COLO668 (cell line): ENCODE results near the gene PSTPIP2.
"Not testable (repeated sequence)": the region's sequence is repeated elsewhere in the genome, so short reads cannot be mapped to it uniquely, and the experiment has no call there.

Experiments used
- DNase-seq: peaks from one replicate; lab custom pipeline; 2025; ENCODE audit not compliant: unreplicated experiment; lab: John Stamatoyannopoulos, UW

PSTPIP2 gene

DNA sequence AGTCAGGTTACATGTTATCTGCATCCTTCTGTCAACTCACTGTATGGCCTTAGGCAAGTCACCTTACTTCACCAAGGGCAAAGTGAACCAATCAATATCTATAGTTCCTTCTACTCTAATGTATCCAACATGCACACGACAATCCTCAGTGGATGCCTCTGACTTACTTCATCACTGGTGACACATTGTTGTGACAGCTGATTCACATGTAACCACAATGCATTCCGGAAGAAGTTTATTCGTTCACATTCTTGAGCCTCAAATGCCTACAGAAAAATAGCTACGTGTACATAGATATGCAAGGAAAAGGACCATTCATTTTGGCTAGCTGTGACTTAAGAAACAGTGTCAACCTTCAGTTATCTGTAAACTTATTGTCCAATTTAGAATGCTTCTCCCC, 78.6 kb downstream of the PSTPIP2 start:
- no peak for DNase-seq

DNA sequence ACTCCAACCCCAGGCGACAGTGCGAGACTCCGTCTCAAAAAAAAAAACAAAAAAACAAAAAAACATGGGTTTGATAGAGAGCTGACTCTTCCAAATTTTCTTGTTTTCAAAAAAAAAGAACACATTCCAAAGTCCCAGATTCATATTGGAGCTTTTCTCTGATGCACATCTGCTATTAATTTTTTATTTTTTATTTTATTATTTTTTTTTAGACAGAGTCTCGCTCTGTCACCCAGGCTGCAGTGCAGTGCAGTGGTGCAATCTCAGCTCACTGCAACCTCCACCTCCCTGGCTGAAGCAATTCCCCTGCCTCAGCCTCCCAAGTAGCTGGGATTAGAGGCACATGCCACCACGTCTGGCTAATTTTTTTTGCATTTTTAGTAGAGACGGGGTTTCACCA, 79.5 kb downstream of the PSTPIP2 start:
- not testable (repeated sequence) for DNase-seq

DNA sequence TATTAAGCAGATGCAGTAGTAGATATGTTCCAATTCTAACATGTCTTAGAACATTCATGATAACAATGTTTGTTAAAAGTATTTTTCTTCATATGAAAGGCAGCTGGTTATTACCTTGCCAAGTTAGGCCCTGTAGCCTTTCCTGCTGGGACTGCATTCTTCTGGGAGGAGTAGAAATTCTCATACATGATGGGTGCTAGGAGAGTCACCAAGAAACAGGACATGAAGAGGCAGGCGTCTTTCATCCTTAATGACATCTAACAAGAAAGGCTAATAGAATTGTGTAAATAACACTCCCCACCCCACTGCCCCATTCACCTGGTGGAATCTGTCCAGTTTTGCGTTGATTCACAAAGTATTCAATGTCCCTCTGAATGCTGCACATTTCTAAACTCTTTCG, 80.3 kb downstream of the PSTPIP2 start:
- DNase-seq, result no peak

DNA sequence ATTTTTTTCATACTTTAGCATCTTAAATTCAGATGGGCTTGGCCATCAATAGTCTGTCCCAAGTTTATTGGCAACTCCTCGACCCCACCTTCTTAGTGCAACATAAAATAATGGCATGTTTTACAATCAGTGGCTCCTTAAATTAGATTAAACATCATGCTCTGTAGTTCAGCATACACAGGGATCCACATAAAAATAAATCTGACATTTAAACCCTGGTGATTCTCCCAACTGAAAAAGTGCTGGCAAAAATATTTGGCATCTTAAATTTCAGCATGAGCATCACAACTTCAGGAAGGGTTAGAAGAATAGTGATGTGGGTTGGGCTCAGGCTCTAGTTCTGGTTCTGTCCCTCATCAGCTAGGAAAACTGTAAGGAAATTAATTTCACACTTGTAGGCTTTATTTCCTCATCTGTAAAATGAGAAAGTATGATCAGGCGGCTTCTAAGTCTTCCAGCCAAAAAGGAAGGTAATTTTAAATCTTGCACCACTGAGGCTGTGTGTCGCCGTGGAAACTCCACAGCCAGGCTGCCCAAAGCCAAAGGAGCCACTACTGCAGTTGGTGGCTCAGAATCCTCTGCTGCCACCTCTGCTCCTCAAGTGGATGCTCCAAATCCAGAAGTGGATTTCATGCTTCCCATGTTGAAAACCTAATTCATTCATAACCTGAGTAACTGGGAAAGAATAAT, 87.4 kb downstream of the PSTPIP2 start:
- DNase-seq, result no peak

DNA sequence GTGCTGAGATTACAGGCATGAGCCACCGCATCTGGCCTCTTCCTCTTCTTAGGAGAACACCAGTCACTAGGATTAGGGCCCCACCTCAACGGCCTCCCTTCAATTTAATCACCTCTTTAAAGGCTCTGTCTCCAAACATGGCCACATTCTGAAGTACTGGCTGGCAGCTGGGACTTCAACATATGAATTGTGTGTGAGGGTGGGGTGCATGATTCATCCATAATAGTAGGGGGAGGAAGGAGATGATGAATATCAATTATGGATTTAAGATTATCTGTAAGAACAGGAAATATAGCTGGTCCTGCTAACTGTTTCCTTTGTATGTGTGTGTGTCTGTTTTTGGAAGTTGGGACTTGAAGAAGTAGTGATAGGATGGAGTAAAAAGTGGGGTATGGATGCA, 90.2 kb downstream of the PSTPIP2 start:
- no peak for DNase-seq

DNA sequence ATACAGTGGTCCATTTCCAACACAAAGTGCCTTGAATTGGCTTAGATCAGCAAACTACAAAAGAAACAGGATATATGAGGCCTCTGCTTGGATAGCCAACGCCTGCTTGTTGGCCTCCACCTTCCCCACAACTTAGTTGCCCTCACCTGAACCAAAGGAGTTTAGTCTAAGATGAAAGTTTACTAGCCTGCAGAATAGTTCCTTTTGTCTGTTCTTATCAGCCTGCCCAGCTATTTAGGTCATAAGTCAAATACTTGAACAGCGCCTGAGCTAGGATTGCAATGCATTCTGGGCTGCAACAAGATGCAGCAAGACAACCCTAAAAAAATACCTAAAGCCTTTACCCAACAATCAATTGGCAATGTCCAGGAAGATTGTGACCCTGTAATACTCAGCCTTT, 91.8 kb downstream of the PSTPIP2 start:
- DNase-seq, result no peak

DNA sequence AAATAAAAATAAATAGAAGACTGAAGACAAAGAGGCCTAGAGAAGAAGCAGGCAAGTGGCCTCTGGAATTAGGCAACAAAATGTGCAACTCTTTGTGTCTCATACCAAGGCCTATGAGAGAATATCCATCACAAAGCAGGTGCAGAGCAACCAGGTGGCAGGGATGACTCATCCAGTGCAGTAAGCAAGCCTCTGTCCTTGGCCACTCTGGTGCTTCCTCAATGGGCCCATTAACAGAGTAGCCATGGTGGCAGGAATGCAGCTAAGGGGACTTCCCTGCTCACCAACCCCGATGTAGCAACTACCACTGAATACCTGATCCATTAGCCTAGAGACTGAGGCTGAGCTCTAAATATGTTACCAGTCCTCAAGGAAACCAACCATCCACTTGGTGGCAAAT, 94.0 kb downstream of the PSTPIP2 start:
- DNase-seq, result peak; percentile 86

DNA sequence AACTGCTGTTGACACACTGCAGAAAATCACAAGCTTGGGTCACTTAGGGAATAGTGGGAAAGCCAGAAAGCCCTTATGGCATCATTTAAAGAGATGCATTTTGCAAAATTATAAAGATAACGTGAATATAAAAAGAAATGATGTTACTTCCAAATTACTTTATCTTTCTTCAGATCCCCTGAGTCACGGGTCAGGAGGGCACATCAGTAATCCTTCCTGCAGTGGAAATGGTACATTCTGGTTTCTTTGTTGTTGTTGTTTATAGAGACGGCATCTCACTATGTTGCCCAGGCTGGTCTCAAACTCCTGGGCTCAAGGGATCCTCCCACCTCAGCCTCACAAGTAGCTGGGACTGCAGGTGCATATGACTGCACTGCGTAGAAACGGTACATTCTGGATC, 95.1 kb downstream of the PSTPIP2 start:
- DNase-seq, result no peak

DNA sequence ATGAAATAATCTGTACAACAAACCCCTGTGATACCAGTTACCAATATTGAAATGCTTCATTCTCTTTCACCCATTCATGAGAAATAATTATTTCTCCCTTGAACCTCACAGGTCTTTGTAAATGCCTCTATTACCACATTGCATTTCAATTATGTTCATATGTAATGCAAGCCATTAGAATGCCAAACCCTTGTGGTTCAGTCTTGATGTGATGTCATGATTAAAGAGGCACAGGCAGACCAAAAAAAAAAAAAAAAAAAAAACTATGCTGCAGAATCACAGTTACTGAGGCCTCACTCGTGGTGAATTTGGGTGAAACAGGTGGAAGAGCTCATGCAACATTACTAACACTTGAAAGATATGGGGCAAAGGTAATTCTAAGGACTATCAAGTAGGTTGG, 95.5 kb downstream of the PSTPIP2 start:
- DNase-seq, result no peak

DNA sequence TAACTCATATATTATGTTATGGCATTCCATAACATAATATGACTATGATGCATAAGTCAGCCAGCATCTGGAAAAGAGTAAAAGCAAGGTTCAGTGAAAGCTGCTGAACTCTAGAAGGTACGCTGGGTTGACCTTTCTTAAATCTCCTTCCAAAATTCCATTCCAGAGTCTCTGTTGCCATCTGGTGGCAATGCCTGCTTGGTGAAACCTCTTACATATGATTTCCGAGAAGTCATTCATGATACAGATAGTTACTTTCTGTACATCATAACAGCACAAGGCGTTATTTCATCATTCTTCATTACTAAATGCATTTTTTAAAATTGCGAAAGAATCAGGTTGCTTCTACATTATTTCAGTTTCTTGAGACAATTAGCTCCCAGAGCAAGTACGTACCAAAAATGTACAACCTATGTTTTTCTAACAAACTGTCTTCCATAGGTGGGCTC, 97.9 kb downstream of the PSTPIP2 start:
- peak; percentile 65 for DNase-seq

DNA sequence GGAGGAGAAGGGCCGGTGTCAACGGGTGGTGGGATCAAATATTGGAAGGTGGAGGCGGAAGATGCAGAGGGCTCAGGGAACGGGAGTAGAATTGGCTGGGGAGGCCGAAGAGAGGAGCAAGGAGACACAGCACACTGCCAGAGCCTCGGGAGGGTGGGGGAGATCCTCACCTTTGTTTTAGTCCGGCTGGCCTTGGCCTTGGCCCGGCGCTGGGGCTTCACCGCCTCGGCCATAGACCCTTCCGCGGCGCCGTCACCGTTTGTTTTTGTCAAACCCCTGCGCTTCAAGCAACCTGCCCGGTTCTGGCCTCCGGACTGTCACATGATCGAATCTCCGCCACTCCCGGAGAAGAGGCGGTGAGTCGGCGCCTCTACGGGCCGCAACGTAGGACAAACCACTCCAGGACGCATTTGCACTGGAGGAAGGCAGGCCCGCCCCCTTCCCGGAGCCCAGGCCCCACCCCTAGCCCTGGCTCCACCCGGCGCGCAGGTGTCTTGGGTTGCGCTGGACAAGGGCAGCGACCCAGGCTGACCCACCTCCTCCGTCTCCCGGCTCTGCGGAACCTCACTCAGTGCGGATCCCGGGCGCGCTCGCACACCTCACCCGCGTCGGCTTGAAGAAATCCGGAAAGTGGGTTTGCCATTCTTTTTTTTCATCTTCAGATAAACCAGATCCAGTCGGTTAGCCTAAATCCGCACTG, 104.9 kb downstream of the PSTPIP2 start, which contains the start of gene EPG5:
Gene EPG5 (minus strand): TSS at position 323 of the 700 bp plus-strand sequence. CDS start 90 bp downstream, at position 233.
- peak; percentile 98 for DNase-seq

DNA sequence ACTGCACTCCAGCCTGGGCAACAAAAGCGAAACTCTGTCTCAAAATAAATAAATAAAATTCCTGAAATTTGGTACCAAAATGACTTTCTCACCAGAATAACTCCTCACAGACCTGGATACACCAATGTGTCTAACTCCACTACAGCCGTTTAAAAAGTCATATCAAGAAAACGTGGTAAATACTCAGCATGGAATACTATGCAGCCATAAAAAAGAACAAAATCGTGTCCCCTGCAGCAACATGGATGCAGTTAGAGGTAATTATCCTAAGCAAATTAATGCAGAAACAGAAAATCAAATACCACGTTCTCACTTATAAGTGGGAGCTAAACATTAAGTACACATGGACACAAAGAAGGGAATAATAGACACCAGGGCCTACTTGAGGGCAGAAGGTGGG, 107.1 kb downstream of the PSTPIP2 start:
- DNase-seq, result not testable (repeated sequence)

DNA sequence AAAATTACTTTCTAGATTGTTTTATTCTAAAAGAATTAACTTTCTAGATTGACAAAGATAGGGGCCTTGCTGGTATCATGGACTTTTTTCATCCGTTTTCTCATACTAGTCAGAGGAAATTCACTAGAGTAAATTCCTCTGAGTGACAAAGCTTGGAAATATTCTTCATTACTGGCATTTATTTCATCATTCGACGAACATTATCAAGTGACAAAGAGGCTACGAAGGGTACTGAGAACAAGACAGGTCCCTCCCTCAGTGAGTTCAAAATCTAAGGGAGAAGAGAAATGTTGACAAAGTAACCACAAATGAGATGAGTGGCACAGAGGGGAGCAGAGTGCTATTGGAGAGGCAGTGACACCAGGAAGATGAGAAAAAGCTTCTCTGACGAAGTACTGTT, 109.2 kb downstream of the PSTPIP2 start:
- no peak for DNase-seq

DNA sequence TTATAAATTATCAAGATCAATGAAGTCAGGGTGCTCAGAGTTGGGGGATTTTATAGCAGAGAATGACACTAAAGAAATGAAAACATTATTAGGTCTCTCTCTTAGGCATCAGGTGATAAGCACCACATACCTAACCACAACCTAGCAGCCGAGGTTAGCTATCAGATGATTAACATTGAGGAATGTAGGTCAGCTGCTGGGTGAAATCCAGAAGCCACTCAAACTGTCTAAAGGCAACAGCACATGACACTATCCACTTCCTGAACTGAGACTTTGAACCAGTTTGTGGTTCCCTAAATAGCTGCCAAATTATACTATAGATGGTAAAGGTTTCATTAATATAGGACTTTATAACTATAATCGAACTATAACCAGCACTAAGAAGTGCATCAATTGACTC, 109.6 kb downstream of the PSTPIP2 start:
- DNase-seq, result no peak

DNA sequence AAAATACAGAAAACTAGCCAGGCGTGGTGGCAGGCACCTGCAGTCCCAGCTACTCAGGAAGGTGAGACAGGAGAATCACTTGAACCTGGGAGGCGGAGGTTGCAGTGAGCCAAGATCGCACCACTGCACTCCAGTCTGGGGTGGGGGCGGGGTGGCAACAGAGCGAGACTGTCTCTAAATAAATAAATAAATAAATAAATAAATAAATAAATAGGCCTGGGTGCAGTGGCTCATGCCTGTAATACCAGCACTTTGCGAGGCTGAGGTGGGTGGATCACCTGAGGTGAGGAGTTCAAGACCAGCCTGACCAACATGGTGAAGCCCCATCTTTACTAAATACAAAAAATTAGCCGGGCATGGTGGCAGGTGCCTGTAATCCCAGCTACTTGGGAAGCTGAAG, 112.6 kb downstream of the PSTPIP2 start:
- not testable (repeated sequence) for DNase-seq

DNA sequence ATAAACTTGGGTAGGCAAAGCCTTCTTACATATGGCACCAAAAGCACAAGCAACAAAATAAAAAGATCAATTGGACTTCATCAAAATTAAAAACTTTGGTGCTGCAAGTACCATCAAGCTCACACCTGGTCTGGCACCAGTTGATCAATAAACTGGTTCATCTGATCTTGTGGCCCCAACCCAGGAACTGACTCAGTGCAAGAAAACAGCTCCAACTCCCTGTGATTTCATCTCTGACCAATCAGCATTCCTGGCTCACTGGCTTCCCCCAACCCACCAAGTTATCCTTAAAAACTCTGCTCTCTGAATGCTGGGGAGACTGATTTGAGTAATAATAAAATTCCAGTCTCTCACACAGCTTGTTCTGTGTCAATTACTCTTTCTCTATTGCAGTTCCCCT, 113.3 kb downstream of the PSTPIP2 start:
- DNase-seq, result no peak

DNA sequence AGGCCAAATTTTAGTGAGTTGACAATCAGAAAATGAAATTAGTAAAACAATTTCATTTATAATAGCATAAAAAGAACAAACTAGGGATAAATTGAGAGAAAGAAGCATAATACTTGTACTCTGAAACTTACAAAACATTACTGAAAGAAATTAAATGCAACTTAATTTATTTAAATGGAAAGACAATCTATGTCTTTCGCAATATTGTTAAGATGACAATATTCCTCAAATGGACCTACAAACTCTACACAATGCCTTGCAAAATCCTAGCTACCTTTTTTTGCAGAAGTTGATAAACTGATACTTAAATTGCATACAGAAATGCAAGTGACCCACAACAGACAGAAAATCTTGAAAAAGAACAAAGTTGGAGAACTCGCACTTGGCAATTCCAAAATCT, 114.0 kb downstream of the PSTPIP2 start:
- no peak for DNase-seq

DNA sequence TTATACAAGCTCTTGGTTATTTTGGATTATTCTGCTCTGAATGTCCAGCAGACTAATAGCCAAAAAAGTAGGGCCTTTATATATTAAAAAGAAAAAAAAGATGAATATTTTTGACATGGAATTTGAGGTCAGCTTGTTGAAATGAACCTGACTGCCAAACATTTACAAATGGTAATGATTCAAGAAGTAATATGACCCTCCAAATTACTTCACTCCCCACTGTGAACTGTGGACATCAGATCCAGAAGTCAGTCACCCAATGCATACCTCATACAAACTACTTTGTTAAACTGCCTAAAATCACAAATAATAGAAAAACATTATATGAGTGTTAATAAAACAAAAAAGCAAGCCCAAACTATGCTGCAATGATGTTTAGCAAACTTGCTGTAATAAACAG, 115.0 kb downstream of the PSTPIP2 start:
- DNase-seq, result no peak

DNA sequence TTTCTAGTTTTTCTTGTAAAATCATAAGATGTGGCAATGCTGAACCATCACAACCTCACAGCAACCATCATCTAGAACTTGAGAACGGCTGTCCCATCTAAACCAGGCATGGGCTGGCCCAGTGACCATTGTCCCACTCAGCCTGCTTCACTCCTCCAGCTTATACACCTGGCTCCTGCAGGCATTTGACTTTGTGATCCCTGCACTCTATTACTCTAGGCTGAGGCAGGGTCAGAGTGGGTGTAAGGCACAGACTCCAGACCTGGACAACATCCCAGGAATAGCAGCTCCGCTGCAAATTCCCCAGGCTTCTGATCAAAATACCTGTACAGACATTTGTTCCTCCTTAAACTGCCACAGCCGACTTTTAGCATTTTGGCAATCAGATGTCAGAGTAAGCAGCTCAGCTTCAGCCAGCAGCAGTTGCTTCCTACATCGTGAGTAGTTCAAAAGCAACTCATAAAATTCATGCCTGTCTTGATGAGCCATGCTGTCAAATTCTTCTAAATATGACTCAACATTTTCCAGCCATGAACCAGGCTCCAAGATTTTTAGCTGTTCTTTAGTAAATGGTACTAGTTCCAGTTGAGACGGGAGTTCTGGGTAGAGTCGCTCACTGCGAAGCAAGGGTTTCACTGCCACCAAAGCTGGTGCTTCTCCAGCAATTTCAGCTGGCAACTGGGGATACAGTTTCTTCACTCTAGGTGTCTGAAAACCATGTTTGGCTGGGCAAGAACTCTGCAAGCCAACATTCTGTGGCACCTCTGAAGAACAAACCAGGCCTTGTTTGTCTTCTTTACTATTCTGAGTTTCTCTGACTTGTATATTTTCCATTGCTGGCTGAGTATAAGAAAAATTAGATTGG, 117.8 kb downstream of the PSTPIP2 start:
- no peak for DNase-seq

DNA sequence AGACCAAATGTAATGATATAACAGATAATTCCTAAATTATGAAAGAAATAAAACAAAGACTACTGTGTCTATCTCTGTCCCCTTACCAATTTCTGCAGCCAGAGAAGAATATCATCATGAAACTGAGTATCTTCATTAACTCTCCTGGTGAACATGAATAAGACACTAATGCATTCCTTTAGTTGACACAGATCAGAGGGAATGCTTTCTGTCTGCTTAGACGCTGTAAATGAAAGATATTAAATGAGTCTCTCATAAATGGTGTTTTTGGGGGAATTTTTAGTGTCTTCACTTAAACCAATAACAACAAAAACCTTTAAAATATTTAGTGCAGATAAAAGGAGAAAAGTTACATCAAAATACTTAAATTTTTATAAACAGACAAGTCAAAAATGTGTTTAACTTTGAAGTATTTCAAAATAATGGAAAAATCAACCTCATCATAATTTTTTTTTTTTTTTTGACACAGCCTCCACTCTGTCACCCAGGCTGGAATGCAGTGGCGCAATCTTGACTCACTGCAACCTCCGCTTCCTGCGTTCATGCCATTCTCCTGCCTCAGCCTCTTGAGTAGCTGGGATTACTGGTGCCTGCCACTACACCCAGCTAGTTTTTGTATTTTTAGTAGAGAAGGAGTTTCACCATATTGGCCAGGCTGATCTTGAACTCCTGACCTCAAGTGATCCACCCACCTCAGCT, 120.9 kb downstream of the PSTPIP2 start:
- DNase-seq, result no peak

DNA sequence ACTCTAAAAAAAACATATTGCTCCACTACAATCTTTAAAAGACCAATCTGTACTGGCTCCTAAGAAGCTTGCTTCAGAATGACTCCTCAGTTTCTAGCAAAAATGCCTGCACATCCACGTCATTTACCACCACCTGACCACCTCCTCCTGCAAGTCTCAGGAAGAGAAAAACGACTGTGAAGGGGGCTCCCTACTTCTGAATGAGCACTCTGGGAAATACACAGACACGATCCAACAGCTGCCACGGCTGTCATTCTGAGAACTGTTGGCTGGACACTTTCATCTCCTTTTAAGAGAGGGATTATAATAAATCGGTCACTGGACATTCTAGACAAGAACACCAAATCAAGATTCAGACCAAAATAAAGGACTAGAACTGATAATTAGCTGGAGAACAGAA, 126.4 kb downstream of the PSTPIP2 start:
- no peak for DNase-seq
